ENCODE measurements around the gene FHIT. TPM values are rescaled to one million over a fixed set of nuclear protein-coding genes. Genes with fewer than 3 reads are reported as not detected.

FHIT gene
- total and polyA plus RNA-seq, 2 experiments from 2014 or later, result 9.7 to 16.2 TPM

DNA sequence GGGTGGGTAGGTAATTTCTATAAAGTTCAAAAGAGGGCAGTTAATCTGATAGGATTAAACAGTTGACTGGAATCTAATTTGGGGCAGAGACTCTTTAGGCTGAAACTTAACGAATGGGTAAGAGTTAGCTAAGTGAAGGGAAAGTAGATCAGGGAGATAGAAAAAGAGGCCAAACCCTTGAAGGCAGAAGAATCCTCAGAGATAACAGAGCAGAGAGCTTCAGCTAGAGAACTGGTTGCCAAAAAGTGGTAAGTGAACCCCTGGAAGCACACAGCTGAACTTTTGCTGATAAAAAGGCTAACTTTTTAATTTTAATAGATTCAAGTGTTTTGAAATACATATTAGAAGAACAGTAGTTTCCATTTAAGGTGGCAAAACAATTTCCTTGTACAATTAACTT is 99.2 kb downstream of the FHIT start:
- TF ChIP-seq EZH2phosphoT487 (IDR thresholded peaks at IDR 0.05; ENCODE audit: low read depth, severe bottlenecking, unreplicated experiment), result no peak
- no peak for TF ChIP-seq EZH2 (IDR thresholded peaks at IDR 0.05; ENCODE audit: borderline replicate concordance)
- TF ChIP-seq, protein P1, sequence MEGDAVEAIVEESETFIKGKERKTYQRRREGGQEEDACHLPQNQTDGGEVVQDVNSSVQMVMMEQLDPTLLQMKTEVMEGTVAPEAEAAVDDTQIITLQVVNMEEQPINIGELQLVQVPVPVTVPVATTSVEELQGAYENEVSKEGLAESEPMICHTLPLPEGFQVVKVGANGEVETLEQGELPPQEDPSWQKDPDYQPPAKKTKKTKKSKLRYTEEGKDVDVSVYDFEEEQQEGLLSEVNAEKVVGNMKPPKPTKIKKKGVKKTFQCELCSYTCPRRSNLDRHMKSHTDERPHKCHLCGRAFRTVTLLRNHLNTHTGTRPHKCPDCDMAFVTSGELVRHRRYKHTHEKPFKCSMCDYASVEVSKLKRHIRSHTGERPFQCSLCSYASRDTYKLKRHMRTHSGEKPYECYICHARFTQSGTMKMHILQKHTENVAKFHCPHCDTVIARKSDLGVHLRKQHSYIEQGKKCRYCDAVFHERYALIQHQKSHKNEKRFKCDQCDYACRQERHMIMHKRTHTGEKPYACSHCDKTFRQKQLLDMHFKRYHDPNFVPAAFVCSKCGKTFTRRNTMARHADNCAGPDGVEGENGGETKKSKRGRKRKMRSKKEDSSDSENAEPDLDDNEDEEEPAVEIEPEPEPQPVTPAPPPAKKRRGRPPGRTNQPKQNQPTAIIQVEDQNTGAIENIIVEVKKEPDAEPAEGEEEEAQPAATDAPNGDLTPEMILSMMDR (IDR thresholded peaks at IDR 0.05; ENCODE audit: poor library complexity), result no peak
- no peaks in the 10 kb centered on the region for H3K9me2 ChIP-seq (replicated peaks; ENCODE audit: insufficient read depth)
- H4K20me1 ChIP-seq (ENCODE audit: insufficient read depth, poor library complexity, severe bottlenecking), result no peaks in the 10 kb centered on the region
- no peak overlapping the region for H3K4me3 ChIP-seq
- H2AFZ ChIP-seq, result no peak overlapping the region
- no peak overlapping the region for H3K4me2 ChIP-seq
- H3K36me3 ChIP-seq (replicated peaks; ENCODE audit: insufficient read depth, low read depth), result no peaks in the 10 kb centered on the region
- no peaks in the 10 kb centered on the region for H3K9me3 ChIP-seq (ENCODE audit: low read depth)
- H3K4me1 ChIP-seq (ENCODE audit: insufficient read depth), result no peaks in the 10 kb centered on the region
- 69% methylated on average over 1 of the region's 1 CpG for WGBS (ENCODE audit: low lambda C conversion rate, missing lambda C conversion rate)
- no peak for DNase-seq (ENCODE audit: low spot score)
- H3K27me3 ChIP-seq, result no peaks in the 10 kb centered on the region
- H3K79me2 ChIP-seq, result no peaks in the 10 kb centered on the region
- H3K27ac ChIP-seq, result no peak overlapping the region

DNA sequence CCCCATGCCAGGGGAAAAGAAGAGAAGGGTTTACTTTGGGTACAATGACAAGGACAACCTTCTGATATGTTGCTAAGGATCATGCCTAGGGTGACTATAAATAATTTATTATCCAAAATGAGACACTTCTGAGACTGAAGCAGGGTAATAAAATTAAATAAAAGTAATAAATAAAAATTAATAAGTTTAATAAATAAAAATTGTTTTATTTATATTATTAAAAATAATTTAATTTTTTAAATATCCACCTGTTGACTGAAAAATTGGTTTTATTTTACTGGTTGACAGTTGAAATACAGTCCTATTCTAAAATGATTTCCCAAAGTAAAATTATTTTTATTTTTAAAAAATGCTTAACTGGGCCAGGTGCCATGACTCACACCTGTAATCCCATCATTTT is 102.0 kb downstream of the FHIT start:
- TF ChIP-seq EZH2 (IDR thresholded peaks at IDR 0.05; ENCODE audit: borderline replicate concordance) (no peak), EZH2phosphoT487 (IDR thresholded peaks at IDR 0.05; ENCODE audit: low read depth, severe bottlenecking, unreplicated experiment) (no peak)
- TF ChIP-seq, protein P1 (IDR thresholded peaks at IDR 0.05; ENCODE audit: poor library complexity), result no peak

DNA sequence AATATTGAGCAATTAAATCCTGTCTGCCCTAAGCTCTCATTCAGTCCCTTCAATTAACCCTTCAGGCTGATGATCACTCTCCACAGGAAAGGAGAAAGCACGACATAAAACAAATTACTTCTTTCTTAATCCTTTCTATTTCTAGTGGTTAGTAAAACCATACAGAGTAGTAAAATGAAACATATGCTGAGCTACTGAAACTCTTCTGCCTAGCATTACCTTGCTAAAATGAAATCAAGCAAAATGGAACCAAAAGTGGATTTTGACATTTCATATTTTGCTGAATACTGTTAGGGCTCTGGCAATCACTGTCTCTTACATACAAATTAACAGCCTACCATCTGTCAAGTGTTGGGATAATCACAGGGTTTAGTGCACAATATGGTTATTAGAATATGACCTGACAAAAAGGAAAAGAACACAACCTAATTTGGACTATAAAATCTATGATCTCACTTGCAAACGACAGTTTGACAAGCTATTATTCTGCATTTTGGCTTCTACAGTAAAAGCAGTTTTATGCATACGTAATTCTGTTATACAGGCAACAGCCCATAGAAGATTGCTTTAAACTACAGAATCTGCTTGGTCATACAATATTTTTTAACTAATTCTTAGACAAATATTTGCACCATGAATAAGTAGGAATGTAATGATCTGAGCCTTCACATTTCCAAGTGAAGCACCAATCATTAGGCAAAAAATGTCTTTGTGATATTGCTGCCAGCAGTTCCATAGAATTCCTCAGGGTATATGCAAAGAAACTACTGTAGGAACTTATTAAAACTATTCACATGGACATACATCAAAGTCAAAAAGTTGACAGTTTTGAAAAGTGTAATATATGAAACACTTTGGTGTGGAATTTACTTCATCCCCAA is 105.0 kb downstream of the FHIT start:
- no peak for DNase-seq (ENCODE audit: low spot score)
- TF ChIP-seq EZH2 (IDR thresholded peaks at IDR 0.05; ENCODE audit: borderline replicate concordance) (no peak), EZH2phosphoT487 (IDR thresholded peaks at IDR 0.05; ENCODE audit: low read depth, severe bottlenecking, unreplicated experiment) (no peak)
- TF ChIP-seq, protein P1 (IDR thresholded peaks at IDR 0.05; ENCODE audit: poor library complexity), result no peak
- no peaks in the 10 kb centered on the region for H3K36me3 ChIP-seq (replicated peaks; ENCODE audit: insufficient read depth, low read depth)

More for the DNA sequence above, 102.0 kb downstream of the FHIT start:
- Histone ChIP-seq H3K9me3 (ENCODE audit: low read depth) (no peaks in the 10 kb centered on the region), H3K9me2 (replicated peaks; ENCODE audit: insufficient read depth) (no peaks in the 10 kb centered on the region), H3K4me2 (no peak overlapping the region), H3K36me3 (replicated peaks; ENCODE audit: insufficient read depth, low read depth) (no peaks in the 10 kb centered on the region), H3K79me2 (no peaks in the 10 kb centered on the region), H3K4me1 (ENCODE audit: insufficient read depth) (no peaks in the 10 kb centered on the region), H3K4me3 (no peak overlapping the region), H4K20me1 (ENCODE audit: insufficient read depth, poor library complexity, severe bottlenecking) (no peaks in the 10 kb centered on the region), H2AFZ (no peak overlapping the region), H3K27me3 (no peaks in the 10 kb centered on the region), H3K27ac (no peak overlapping the region)
- DNase-seq (ENCODE audit: low spot score), result no peak

More for the DNA sequence above, 105.0 kb downstream of the FHIT start:
- H3K4me2 ChIP-seq, result no peak overlapping the region
- no peaks in the 10 kb centered on the region for H3K9me2 ChIP-seq (replicated peaks; ENCODE audit: insufficient read depth)
- no peaks in the 10 kb centered on the region for H4K20me1 ChIP-seq (ENCODE audit: insufficient read depth, poor library complexity, severe bottlenecking)
- H3K4me3 ChIP-seq, result no peak overlapping the region
- 88% methylated on average over 3 of the region's 3 CpGs for WGBS (ENCODE audit: low lambda C conversion rate, missing lambda C conversion rate)
- no peaks in the 10 kb centered on the region for H3K4me1 ChIP-seq (ENCODE audit: insufficient read depth)
- no peak overlapping the region for H3K27ac ChIP-seq
- H3K27me3 ChIP-seq, result no peaks in the 10 kb centered on the region
- no peak overlapping the region for H2AFZ ChIP-seq
- H3K9me3 ChIP-seq (ENCODE audit: low read depth), result no peaks in the 10 kb centered on the region
- H3K79me2 ChIP-seq, result no peaks in the 10 kb centered on the region

All from hepatocyte (in vitro differentiated cells).